HG03520 (cell line): ENCODE results near the gene AAR2.

Experiments used
- ATAC-seq: cut with Tn5 transposase; IDR thresholded peaks from one replicate; pipeline ENCODE4 v1.9.1; 2021; ENCODE audit warnings: mild to moderate bottlenecking, moderate library complexity; ENCODE audit not compliant: unreplicated experiment

Gene AAR2

GRCh38 chr20:36259177-36260061 lies 23.1 kb downstream of the AAR2 start:
- ATAC-seq = no peak

- ATAC-seq = no peak
Observed at GRCh38 chr20:36260316-36260715, 24.0 kb downstream of the AAR2 start.

DNA sequence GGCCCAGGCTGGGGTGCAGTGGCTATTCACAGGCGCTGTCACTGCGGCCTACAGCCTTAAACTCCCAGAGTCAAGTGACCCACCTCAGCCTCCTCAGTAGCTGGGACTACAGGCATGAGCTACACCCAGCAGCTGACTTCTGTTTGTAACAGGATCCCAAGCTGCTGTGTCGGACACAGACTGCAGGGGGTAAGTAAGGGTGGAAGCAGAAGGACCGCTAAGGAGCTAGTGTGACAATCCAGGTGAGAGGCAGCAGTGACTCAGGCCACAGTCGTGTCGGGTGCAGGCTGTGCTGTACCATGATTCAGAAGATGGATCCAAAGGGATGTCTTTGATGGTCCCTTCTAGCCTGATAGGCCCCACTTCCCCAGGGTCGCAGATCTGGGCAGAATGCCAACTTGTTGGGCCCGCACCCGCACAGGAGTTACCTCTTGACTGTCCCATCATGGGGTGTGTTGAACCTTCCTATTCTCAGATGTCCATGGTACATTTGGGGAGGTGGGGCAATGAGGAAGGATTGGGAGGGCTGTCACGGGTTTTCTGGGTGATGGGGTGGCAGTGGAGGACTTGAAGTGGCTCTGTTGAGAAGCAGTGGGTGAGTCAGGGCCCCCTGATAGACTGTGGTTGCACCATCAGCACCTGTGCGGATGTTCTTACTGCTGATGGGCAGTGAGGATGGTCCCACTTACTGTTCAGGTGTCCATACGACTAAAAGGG lies 25.3 kb downstream of the AAR2 start:
- ATAC-seq = no peak

- ATAC-seq = no peak
Observed at GRCh38 chr20:36262440-36262839, 26.2 kb downstream of the AAR2 start.

GRCh38 chr20:36264426-36265246 lies 28.4 kb downstream of the AAR2 start:
- no peak for ATAC-seq

- no peak for ATAC-seq
Observed at GRCh38 chr20:36266189-36266588, 29.9 kb downstream of the AAR2 start.

DNA sequence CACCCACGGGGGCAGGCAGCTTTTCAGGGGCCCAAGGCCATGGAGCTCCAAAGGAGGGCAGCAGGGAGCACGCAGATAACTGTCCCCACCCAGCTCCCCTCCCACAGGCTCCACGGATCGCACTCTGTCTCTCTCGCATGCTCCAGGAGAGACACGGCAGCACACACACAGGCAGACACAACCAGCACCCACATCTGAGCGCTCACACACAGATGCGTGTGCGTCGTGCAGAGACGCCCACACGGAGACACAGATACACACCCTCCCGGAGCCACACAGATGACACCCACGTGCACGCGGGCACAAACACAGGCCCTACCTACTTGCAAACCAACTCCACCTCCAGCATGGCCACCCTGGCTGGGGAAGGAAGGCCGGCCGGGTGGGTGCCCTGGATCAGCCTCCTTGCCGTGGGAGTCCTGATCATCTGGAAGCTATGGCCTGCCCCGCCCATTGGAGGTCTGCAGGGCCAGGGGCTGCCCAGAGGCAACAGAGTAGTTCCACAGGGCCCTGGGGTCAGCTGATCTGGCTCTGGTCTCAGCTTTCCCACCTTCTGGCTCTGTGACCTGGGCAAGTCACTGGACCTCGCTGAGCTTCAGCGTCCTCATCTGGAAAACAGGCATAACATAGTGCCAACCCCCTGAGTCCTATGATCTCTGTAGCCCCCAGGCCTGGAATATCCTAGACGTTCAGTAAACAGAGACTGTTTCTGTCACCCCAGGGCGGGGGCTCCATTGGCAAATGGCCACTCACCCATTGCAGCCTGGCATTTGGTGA lies 31.5 kb downstream of the AAR2 start:
- no peak for ATAC-seq

DNA sequence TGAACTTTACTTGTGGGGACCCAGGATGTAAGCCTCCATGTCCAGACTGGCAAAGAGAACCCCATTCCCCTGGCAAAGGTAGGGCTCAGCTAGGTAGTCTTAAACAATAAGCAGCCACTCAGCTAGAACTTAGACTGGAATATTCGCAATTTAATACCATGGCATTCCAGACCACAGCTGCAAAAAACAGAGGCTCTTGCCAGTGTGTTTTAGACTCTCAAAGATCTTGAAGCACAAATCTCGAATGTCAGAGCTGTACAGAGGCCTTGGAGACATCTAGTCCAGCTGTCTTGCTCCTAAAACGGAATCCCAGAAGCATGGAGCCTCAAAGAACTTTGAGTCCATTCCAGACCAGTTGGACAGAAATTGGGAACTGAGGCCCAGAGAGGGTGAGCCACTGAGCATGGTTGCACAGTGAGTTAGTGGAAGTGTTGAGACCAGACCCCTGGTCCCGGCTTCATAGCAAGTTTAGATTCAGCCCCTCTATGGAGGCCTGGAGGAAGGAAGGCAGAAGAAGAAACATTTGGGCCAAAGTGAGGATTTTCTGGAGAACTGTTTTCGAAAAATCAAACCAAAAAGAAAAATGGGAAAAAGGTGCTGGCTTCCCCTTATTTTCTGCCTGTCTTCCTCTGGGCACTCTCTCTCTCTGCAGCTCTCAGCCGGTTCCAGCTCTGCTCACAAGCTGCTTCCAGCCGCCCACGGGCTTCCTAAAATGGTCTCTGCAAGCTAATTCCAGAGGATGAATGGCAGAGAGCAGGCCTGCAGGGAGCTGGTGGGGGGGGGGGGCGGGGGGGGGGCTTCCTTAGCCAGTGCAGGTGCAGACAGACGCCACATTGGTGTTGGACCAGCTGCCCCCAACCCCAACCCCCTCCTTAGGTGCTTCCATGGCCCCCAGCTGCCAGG lies 32.4 kb downstream of the AAR2 start:
- ATAC-seq = no peak

DNA sequence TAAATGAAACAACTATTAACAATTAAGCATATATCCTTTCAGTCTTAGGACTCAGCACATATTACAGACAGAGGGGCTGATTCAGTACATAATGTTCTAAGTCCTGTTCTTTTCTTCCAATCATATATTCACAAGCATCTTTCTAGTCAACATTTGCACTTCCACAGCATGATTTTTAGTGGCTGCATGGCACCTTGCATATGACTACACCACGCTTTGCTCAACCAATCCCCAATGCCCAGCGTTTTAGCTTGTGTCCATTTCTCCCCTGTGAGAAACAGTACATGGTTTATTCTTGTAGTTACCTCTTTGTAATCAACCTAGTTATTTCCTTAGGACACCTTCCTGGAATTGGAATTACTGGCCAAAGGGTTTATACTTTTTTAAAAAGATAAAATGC lies 33.2 kb downstream of the AAR2 start:
- no peak for ATAC-seq

- no peak for ATAC-seq
Observed at GRCh38 chr20:36270744-36271638, 34.7 kb downstream of the AAR2 start.

GRCh38 chr20:36271639-36272546 lies 35.6 kb downstream of the AAR2 start:
- no peak for ATAC-seq

GRCh38 chr20:36272547-36273220 lies 36.4 kb downstream of the AAR2 start:
- no peak for ATAC-seq

DNA sequence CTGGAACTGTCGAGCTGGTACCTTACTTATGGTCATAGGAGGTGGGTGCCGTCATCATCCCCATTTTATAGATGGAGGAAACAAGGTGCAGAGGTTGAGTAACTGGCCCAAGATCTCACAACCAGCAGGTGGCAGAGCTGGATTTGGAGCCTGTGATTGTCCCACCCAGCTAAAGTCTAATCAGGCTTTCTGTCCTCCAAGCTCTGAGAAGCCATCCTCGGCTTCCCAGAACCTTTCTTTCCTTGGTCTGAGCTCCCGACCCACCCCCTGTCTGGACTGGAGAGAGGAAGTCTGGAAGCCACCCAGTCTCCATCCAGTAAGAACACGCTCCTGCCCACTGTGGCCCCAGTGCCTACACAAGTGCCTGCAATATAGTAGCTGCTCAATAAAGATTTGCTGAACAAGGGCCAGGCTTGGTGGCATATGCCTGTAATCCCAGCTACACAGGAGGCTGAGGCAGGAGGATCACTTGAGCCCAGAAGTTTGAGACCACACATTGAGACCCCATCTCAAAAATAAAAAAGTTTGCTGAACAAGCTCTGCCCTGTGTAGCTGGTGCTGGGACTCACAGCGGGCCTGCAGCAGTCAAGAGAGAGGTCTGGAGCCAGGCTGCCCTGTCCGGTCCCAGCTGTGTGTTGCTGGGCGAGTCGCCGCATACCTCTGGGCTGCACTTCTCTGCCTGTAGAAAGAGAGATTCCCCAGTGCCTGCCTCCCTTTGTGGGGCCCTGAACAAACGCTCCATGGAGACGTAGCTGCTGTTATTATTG lies 37.3 kb downstream of the AAR2 start:
- no peak for ATAC-seq

DNA sequence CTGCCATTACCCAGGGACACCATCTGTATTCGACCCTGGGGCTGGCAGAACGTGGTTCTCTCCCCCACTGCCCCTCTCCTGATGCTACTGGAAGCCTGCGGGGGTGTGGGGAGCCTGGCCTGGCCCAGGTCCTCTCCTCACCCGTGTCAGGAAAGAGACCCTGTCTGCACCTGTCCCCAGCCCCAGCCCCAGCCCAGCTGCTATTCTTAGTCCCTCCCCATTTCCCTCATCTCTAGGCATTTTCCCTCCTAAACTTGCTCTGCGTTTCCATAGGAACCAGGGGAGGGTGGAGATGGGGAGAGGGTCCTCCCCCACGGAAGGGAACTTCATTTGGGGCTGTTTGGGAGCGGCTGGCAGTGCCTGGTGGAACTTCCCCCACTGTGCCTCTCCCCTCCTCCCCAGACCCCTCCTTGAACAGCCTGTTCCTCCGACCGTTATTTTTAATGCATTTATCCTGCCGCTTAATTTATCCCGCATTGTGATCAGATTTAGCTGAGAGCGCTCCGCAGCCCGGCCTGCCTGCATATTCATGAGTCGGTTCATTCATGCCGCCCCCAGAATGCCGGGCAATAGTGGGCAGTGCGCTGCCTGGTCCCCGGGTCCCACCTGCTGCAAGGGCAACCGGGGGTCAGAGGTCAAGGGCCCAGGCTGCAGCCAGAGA lies 38.0 kb downstream of the AAR2 start:
- no peak for ATAC-seq

DNA sequence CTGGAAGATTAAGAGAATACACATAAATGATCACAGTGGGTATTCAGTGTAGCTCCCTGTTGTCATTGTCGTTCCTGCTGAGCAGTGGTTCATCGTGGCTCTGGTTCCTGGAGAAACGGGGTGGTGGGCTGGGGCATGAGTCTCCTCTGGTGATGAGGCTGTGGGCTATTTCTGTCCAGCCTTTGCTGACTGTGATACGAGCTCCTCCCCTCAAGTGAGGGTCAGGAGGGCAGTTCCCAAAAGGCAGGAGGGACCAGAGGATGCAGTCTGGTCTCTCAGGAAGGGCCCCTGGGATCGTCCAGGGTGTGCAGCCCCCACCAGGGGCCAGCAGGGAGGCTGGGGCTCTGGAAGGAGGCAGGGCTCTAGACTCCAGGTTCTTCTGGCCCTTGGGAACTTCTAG lies 38.7 kb downstream of the AAR2 start:
- ATAC-seq = no peak
